GM10248 (cell line): ENCODE results near the gene OLFM4.

ENCODE experiments used
- CTCF ChIA-PET: fragments of 300-600 bp; sonication (Branson Sonifier 250); formaldehyde crosslinking; extraction: SDS; loops from one replicate; lab custom pipeline; 2021; ENCODE audit warnings: antibody characterized with exemption; lab: Yijun Ruan, JAX
- POLR2A ChIA-PET: fragments of 350-650 bp; sonication (Branson Sonifier 250); formaldehyde crosslinking; extraction: SDS; loops from one replicate; lab custom pipeline; 2020; ENCODE audit warnings: antibody characterized with exemption; lab: Yijun Ruan, JAX
- DNase-seq: peaks from one replicate; pipeline ENCODE4 v3.0.0; 2012; ENCODE audit errors: extremely low spot score
- TF ChIP-seq, protein P1 (sequence below): IDR thresholded peaks from 2 replicates; pipeline ENCODE4 v1.5.1; 2012; ENCODE audit warnings: mild to moderate bottlenecking, low read depth; ENCODE audit errors: extremely low read depth, missing control alignments, control extremely low read depth

Gene OLFM4

DNA sequence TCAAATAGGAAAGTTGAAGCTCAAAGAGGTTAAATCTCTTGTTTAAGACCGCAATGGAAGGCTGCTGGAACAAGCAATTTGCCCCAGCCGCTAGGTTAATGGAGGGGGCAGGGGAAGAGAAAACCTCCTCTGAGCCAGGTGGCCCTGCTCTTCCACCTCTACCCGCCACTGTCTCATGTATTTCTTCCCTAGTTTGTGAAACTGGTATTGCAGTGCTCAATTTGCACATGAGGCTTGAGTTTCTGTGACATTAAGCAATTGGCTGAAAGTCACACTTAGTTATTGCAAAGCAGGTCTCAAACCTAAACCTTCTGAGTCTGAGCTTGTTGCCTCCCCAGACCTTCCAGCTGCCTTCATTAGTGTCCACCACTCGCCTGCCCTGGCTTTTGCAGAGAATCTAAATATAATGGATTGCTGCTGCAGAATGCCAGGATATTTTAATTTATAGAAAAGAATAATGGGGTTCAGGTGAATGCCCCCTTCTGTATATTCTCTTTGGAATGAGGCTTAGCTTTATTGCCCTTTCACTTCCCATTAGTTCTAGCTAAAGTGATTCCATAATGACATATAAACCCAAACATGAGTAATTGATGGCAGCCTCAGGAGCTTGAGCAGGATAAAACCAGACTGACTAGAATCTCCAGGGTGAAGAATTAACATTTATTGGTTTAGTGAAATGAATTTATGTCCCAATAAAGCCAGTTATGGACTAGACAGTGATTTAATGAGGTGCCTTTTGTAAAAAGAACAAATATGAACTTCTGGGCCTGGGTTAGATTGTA lies 27.0 kb upstream of the OLFM4 start:
- ChIA-PET CTCF (interaction anchor here (1.5 to 1.6 kb wide), 2 partner anchors 19 to 34 kb away, joined by 3 to 5 read pairs; no protein-coding TSS in a partner anchor), POLR2A (no interaction called here)
- DNase-seq, result no peak
- TF ChIP-seq, protein P1, sequence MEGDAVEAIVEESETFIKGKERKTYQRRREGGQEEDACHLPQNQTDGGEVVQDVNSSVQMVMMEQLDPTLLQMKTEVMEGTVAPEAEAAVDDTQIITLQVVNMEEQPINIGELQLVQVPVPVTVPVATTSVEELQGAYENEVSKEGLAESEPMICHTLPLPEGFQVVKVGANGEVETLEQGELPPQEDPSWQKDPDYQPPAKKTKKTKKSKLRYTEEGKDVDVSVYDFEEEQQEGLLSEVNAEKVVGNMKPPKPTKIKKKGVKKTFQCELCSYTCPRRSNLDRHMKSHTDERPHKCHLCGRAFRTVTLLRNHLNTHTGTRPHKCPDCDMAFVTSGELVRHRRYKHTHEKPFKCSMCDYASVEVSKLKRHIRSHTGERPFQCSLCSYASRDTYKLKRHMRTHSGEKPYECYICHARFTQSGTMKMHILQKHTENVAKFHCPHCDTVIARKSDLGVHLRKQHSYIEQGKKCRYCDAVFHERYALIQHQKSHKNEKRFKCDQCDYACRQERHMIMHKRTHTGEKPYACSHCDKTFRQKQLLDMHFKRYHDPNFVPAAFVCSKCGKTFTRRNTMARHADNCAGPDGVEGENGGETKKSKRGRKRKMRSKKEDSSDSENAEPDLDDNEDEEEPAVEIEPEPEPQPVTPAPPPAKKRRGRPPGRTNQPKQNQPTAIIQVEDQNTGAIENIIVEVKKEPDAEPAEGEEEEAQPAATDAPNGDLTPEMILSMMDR, result no peak

DNA sequence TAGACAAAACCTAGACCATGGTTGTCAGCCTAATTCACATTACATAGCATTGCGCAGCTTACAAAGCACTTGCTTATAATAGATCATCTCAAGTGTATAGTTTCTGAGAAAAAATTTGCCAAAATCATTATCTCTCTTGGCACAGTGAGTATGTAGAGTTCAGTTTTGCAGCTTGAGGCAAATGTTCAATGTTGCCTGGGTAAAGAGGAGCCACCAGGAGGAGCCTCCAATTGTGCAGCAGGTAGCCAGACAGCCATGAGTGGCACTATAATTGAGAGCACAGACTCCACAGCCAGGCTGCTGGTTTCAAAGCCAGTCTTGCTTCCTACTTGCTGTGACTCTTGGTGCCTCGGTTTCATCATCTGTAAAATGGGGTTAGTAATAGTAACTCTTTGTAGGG lies 24.0 kb upstream of the OLFM4 start:
- ChIA-PET POLR2A (no interaction called here), CTCF (interaction anchor here (1.4 kb wide), 1 partner anchor 10 kb away, joined by 3 read pairs; no protein-coding TSS in a partner anchor)
- TF ChIP-seq, protein P1, result no peak
- DNase-seq, result no peak

DNA sequence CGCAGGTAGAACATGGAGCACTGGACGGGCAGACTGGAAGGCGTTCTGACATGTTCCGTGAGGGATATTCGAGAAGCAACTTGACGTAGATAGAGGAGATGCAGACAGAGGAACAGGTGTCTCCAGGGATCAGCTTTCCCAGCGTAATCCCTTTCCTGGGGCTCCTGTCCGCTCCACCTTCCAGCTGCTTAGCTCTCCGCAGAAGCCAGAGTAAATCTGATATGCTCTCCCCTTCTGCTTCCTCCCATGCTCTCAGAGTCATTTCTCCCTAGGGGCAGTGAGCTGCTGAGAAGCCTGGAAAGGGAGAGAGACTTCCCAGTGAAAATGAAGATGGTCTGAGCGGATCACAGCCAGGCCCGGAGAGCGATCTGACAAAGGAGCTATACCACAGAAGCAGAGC lies 23.0 kb upstream of the OLFM4 start:
- POLR2A ChIA-PET, result no interaction called here
- no peak for DNase-seq
- TF ChIP-seq, protein P1, result no peak
- CTCF ChIA-PET, result interaction anchor here (0.7 to 1.6 kb wide), 2 partner anchors 36 to 38 kb away, joined by 3 to 4 read pairs; no protein-coding TSS in a partner anchor

DNA sequence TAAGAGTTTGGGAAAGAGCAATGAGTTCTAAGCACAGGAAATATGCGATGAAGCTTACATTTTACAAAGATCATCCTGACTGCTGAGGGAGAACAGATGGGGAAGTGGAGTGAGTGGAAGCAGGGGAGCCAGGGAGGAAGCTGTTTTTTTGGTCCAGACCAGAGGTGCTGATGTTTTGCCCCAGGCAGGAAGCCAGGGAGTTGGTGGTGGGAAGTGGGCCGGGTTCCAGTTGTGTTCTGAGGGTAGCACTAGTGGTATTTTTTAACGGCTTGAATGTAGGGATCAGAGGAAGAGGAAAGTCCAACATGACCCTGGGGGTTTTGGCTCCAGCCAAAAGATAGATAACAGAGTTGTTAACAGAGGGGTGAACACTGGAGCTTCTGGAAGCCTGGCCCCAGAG lies 20.7 kb upstream of the OLFM4 start:
- ChIA-PET CTCF (interaction anchor here (1.0 kb wide), 1 partner anchor 40 kb away, joined by 3 read pairs; no protein-coding TSS in a partner anchor), POLR2A (no interaction called here)
- no peak for DNase-seq
- TF ChIP-seq, protein P1, result no peak

DNA sequence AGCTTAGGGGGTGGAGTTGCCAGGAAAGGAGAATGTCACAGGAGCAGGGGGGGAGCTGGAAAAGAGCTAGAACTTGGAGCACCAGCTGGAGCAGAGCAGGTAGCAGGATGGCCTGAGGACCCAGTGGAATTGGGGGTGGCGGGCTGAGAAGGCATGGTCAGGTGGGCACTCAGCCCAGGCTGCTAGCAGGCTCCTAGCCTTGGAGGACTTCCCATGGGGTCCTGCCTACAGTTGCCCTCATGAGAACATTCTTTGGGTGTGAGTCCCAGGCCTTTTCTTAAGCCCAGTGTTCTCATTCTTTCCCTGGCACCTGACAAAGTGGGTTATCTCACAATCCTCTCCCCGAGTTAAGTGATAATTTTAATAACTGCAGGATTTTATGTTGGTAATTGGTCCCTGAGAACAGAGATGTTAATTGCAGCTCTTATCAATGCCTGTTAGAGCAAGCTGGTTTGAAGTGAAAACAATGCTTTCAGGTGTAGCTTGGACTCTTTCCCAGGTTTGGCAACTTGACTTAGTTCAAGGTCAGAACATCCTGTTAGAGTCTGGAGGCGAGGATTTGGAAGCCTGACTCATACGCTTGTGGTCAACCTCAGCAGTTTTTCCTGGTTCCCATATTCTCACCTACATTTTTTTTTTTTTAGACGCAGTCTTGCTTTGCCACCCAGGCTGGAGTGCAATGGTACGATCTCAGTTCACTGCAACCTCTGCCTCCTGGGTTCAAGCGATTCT lies 18.1 kb upstream of the OLFM4 start:
- no peak for DNase-seq
- TF ChIP-seq, protein P1, result no peak
- ChIA-PET POLR2A (no interaction called here), CTCF (interaction anchor here (1.1 kb wide), 1 partner anchor 21 kb away, joined by 3 read pairs; no protein-coding TSS in a partner anchor)

DNA sequence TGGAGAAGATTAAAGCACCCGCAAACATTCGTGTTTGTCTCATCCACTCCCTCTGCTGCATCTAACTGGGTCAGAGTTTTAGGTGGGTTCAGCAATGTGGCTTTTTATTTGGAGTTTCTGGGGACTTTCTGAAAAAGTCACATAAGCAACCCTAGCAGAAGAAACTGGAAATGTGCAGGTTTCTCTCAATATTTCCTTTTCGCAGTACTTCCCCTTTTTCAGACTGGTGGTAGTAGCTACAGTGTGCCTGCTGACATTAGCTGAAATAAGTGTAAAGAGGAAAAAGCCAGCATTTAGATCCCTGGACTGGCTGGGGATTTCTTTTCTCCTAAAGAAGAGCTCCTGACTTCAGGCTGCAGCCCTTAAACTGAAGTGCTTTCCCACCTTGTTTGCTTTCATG lies 15.9 kb upstream of the OLFM4 start:
- TF ChIP-seq, protein P1, result no peak
- CTCF ChIA-PET, result interaction anchor here (0.7 to 1.6 kb wide), 2 partner anchors 11 to 20 kb away, joined by 3 read pairs; no protein-coding TSS in a partner anchor
- POLR2A ChIA-PET, result no interaction called here
- peak; percentile 21 for DNase-seq
